ENCODE results near the gene AP5Z1.

- TF ChIP-seq, protein P1, sequence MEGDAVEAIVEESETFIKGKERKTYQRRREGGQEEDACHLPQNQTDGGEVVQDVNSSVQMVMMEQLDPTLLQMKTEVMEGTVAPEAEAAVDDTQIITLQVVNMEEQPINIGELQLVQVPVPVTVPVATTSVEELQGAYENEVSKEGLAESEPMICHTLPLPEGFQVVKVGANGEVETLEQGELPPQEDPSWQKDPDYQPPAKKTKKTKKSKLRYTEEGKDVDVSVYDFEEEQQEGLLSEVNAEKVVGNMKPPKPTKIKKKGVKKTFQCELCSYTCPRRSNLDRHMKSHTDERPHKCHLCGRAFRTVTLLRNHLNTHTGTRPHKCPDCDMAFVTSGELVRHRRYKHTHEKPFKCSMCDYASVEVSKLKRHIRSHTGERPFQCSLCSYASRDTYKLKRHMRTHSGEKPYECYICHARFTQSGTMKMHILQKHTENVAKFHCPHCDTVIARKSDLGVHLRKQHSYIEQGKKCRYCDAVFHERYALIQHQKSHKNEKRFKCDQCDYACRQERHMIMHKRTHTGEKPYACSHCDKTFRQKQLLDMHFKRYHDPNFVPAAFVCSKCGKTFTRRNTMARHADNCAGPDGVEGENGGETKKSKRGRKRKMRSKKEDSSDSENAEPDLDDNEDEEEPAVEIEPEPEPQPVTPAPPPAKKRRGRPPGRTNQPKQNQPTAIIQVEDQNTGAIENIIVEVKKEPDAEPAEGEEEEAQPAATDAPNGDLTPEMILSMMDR (conservative IDR thresholded peaks at IDR 0.05) = no peak
- no peak for TF ChIP-seq EZH2 (IDR thresholded peaks at IDR 0.05; ENCODE audit: low read depth)
Measured at GRCh38 chr7:4820967-4821471, 45.6 kb downstream of the AP5Z1 start.

Data from PC-9 (cell line).